GM23338 (cell line): ENCODE results near the gene GRIA3.

Experiments
- CTCF ChIP-seq, 2 experiments: fragments of 200-600 bp in 1 of 2; sonication (generic) in 1 of 2; conservative IDR thresholded peaks; 2 replicates each; pipeline versions ENCODE4 v1.5.1 to v1.6.1; 2016 to 2017; ENCODE audit warnings: antibody characterized with exemption in 2 of 2, low read depth in 2 of 2, mild to moderate bottlenecking in 2 of 2, moderate library complexity in 1 of 2
- EZH2 ChIP-seq: fragments of 200-600 bp; sonication (generic); IDR thresholded peaks from one replicate; pipeline ENCODE4 v1.8.0; 2017; ENCODE audit warnings: antibody characterized with exemption, mild to moderate bottlenecking, low read depth; ENCODE audit not compliant: unreplicated experiment
- EZH2phosphoT487 ChIP-seq: fragments of 200-600 bp; sonication (generic); IDR thresholded peaks from one replicate; pipeline ENCODE4 v1.8.1; 2018; ENCODE audit warnings: antibody characterized with exemption; ENCODE audit not compliant: unreplicated experiment
- POLR2AphosphoS5 ChIP-seq: IDR thresholded peaks from 2 replicates; pipeline ENCODE4 v1.6.1; 2016; ENCODE audit warnings: antibody characterized with exemption, low read depth
- REST ChIP-seq: IDR thresholded peaks from one replicate; pipeline ENCODE4 v1.6.1; 2018; ENCODE audit warnings: antibody characterized with exemption; ENCODE audit not compliant: unreplicated experiment

DNA sequence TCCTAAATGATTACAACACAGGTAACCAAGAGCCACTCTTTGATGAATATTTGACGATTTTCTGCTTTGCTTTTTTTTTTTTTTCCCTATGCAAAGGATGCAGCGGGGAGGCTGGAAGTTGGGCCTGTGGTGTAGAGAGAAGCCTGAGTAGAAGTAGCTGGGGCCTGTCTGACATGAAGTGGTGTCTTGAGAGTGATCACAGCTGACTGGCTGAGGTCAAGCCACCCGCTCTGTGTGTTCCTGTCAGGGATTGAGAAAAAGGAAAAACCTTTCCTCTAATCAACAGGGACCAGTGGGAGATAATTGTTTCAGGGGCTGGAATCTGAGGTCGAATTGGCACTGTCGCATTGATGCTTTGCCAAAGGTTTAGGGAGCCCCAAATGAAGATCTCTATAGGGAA, 258.7 kb downstream of the GRIA3 start:
- TF ChIP-seq POLR2AphosphoS5, result no peak
- no peak for TF ChIP-seq REST
- TF ChIP-seq CTCF (conservative IDR thresholded peaks at IDR 0.05; ENCODE audit: low read depth in 2 of 2), result no peak
- TF ChIP-seq EZH2phosphoT487, result no peak
- TF ChIP-seq EZH2, result no peak
